ENCODE measurements around the gene KBTBD2.
"Not testable (repeated sequence)": the region's sequence is repeated elsewhere in the genome, so short reads cannot be mapped to it uniquely, and the experiment has no call there.

Gene KBTBD2

DNA sequence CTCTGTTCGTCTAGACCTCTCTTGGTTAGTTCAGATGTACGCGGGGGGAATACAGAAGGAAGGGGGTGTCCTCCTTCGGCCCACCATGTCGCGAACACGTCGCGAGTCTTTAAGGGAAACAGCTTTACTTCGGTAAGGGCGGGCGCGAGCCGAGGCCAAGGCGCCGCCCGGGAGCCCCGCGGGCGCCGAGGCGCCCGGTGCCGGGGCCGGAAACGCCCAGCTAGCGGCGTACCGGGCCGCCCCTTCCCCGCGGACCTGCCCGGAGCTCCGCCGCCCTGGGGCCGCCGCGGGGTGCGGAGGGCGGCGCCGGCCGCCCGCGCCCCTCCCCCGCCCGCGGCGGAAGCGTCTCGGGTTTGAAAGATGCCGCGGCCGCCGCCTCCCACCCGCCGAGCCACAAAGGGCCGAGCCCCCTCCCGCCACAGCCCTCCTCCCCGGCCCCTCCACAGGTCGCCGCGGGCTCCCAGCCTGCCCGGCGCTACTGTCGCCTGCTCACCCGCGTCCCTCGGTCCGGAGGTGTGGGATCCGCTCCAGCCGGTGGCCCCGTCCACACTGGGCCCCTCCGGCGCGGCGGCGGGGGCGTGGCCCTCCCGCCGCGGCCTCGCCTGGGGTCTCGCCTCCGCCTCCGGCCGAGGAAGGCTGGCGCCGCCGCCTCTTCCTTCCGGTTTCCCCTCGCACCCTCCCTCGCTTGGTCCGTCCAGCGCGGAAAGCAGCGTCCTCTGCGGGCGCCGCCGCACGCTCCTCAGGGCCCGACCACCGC lies at the start of gene KBTBD2:
Gene KBTBD2 (minus strand): TSS at position 718 of the 757 bp plus-strand sequence. CDS start 12,156 bp downstream, outside the sequence.
- peak; percentile 90 for DNase-seq

DNA sequence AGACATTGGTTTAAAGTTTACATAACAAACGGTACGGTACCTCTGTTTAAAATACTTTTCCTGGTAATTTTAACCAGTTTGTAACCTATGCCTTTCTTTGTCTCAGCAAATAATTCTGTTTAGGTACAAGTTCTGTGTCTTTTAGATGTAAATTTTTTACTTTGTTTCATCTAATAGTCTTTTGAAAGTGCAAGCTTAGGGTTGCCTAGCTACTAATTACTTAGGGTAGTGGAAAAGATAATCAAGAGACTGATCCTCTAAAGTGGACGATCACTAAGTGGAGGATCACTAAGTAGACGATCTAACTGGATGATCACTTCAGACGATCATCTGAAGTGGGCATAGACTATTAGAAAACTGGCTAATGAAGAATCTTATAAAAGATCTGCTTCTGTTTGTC lies 49.6 kb upstream of the KBTBD2 start:
- no peak for DNase-seq

DNA sequence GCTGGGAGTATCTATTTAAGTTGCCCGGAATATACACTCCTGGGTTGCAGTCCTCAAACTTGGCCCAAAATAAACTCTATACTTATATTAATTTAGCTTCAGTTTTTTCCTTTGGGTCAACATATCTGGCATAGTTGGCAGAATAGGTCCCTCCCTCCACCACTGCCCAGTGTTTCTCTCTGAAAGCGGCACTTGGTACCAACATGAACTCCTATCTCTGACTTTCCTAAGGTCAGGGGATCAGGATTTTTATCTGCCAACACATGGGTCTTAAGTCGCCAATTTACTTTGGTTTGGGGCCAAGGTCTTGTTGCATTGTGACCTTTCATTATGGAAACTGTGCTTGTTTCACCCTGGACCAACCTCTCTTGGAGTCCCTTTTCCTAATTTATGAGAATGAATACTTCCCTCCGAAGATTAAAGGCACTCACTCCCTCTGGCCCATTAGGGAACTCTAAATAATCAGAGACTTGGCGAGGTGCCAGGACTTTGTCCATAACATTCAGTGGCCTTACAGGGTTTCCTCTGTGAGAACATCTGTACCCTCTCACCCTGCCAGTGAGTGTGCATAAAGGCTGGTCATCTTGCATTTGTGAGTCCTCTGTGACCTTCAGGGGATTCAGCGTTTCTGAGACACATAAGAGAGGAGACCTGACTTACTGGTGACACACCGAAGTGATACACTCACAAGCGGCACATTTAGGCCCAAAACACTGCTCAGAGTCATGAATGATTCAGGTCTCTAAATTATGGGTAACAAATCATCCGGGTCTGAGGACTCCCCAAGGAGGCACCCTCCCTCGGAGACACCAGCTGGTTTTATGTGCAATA lies 46.0 kb upstream of the KBTBD2 start:
- DNase-seq = no peak

DNA sequence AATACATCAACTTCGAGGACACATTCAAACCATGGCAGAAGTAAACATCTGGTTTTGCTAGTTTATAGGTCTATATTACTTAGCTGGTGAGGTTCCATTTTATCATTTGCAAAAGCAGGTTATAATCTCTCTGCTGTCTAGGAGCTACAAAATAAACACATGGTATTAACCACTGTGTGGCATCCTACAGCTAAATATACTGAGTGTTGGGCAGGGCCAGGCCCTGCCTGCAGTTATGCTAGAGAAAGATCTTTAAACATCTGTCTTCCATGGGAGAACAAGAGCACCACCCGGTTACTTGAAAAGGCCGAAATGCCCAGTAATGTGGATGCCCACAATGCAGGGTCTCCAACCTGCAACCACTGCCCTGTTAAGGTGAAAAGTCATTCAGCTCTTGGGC lies 45.1 kb upstream of the KBTBD2 start:
- no peak for DNase-seq

DNA sequence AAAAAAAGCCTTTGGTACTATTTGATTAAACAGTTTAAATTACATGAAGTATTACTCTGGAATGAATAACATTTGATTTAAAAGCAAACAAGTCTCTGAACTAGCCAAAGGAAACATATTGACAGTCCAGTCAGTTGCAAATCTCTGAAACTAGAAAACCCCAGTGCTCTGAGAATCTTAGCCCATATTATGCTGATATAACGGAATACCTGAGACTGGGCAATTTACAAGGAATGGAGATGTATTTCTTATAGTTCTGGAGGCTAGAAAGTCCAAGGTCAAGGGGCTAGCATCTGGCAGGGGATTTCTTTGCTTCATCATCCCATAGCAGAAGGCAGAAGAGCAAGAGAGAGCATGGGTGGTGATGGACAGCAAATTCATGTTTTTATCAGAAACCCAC lies 44.0 kb upstream of the KBTBD2 start:
- DNase-seq = no peak

DNA sequence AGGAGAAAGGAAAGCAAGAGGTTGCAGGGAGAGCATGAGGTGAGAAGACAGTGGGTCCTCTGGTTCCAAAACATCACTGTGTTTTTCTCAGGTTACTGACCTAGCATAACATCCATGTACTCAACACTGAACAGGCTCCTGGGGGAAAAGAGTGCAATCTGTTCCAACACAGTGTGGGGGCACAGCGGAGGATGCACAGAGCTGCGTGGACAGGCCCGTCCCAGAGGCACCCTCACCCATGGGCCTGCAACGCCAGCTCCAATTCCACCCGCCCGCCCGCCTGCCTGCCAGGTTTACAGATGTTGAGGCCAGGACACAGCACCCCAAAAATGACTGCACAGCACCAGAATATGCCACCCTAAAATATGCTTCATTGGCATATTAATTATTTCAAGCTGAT lies 38.8 kb upstream of the KBTBD2 start:
- DNase-seq = no peak

DNA sequence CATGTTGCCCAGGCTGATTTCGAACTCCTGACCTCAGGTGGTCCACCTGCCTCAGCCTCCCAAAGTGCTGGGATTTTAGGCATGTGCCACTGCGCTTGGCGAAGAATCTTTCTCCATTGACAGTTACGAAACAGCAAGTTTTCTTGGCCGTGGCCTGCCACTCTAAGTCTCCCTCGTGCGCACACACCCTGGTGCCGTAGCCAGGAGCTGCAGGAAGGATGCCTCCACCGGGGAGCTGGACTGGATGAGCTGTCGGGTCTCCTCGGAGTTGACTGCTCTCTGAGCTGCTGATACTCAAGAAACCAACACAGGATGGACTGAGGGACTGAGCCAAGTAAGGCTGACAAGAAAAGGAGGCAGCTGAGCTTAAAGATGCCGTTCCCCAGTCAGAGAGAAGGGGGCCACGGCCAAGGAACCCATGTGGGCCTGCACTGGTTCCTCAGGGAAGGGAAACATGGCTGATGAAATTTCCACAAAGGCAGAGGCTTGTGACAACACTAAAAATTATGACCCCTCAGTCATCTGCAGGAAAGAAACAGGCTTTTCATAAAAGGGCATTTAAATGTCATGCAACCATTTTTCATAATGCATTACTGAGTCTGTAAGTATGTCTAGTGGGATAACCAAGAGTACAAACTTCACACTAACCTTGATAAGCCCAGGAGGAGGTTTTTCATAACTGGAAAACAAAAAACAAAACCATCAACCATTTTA lies 38.0 kb upstream of the KBTBD2 start:
- DNase-seq = no peak

DNA sequence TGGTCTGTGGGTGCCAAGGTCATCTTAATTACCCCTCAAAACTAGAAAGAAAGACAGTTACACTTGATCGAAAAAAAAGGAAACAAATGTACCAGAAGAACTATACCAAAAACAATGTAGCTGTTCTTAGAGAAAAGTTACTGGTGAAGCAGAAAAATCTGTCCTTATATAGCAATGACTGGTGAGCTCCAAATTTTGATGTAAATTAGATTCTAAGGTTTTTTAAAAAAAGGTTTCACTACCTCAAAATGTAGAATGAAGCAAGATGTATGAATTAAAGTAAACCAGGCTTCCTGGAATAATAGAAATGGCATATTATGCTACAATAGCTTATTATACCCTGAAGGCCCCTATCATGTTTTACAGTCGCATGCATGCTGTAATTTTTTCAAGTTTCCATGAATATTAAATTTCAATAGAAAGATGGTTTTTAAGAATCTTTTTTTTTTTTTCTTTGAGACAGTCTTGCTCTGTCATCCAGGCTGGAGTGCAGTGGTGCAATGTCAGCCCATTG lies 37.3 kb upstream of the KBTBD2 start:
- no peak for DNase-seq

DNA sequence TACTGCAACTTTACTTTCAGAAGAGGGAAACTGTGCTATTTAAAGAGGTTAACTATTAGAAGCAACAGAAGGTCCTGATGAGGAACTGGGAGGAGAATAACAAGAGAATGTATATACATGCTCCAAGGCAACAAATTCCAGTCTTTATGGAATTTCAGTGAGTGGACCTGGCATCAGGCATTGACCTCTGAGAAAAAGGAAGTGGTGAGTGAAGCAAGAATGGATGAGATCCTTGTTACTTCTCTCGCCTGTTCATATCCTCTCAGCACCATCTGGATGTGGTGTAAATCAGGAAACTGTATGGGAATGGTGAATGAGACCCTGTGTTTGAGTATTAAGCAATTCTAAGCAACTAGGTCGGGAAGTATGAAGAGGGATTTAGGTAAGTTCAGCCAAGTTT lies 30.3 kb upstream of the KBTBD2 start:
- no peak for DNase-seq

DNA sequence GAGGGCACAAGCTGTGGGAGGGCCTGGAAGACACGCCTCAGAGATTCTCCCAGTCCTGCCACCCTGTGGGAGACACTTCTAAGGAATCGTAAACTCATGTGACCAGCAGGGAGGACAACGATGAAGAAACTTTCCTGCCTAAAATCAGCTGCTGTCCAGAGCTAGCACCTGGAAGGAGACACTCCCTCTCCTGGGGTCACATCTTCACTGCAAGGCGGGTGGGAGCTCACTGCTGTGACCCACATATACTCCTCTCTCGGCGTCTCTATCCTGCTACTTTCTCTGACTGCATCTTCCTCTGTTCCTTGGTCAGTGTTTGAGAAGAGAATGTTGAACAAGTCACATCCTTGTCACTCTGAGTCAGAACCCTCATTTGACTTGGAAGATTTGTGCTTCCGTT lies 25.4 kb upstream of the KBTBD2 start:
- DNase-seq = not testable (repeated sequence)

DNA sequence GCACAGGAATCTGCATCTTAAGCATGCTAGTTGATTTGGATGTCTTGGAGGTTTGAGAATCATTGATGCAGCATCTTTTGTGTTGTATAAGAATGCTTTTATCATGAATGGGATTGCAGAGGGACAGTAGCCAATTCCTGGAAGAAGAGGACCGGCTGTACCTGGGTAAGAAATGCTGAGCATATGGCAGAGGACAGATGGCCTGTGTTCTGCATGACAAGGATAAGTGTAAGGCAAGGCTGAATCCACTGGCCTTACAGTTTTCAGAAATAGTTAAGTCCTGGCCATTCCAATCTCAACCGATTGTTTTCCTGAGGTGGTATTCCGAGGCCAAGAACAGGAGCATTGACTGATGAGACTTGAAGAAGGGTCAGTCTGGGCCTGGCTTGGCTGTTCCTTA lies 24.4 kb upstream of the KBTBD2 start:
- DNase-seq = no peak

DNA sequence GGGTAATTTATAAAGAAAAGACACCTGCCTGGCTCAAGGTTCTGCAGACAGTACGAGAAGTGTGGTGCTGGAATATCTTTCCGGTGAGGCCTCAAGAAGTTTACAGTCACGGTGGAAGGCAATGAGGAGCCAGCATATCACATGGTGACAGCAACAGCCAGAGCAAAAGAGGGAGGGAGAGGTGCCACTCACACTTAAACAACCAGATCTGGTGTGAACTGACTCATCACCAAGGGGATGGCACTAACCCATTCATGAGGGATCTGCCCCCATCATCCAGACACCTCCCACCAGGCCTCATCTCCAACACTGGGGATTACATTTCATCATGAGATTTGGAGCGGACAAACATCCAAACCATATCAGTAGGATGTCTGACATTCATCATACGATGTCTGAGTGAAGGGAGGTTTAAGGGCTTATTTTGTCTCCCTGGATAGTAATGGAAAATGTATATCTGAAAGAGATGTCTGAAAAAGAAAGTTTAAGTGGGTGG lies 23.5 kb upstream of the KBTBD2 start:
- peak; percentile 17 for DNase-seq

DNA sequence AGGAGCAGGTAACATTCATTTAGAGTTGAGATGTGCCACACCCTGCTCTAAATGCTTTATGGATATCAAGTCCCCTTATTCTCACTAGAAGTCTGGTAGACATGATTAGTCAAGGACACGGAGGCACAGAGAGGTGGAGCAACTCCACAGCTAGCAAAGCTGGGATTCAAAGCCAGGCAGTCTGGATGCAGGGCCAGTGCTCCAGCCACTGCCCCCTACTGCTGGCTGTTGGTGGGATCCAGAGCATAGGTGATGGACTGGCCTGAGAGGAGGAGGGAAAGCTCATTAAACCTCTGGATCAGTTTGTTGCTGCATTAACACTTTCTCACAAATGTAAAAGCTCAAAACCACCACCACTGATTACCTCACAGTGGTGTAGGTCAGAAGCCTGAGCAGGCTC lies 22.6 kb upstream of the KBTBD2 start:
- no peak for DNase-seq

DNA sequence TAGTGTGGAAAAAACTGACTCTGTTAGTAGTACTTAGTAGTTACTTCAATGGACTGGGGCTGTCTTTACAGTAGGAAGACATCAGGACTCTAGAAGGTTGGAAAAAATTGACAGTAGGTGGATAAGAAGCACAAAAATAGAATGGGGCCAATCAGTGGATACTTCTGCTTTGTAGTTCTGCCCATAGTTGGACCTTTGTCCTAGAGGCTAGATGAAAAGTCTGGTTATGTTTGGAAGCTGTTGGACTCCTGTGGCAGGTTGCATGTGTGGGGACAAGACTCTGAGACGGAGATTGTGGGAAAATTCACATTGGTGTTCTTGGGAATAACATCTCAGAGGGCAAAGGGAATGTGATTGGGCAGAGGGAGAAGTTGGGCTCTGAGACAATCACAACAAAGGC lies 18.6 kb upstream of the KBTBD2 start:
- DNase-seq = no peak

DNA sequence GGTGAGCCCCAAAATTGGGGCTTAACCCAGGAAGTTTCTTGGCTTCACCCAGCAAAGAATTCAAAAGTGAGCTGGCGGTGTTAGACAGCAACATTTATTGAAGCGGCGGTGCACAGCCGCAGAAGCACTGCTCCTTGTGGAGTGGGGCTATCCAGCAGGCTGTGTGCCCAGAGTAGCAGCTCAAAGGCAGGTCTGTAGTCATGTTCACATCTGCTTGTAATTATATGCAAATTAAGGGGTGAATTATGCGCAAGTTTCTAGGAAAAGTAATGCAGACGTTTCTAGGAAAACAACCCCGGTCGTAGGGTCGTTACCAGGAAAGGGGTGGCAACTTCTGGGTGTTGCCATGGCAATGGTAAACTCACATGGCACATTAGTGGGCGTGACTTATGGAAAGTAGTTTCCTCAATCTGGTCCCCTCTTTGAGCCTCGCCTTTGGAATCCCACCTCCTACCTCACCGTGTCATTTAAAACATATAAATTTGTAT lies 13.7 kb upstream of the KBTBD2 start:
- peak; percentile 93 for DNase-seq

DNA sequence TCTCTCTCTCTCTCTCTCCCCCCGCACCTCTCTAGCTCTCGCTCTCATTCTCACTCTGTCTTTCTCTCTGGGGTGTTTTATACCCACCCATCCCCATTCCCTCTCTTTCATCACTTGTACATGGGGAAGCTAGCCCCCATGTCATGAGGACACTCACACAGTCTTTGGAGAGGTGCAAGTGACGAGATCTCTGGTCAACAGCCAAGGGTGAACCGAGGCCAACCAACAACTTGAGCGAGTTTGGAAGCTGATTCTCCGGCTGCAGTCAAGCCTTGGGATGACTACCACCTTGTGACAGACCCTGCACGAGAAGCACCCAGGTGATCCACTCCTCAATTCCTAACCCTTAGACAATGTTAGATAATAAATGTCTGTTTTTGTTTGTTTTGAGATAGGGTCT lies 10.1 kb upstream of the KBTBD2 start:
- no peak for DNase-seq

DNA sequence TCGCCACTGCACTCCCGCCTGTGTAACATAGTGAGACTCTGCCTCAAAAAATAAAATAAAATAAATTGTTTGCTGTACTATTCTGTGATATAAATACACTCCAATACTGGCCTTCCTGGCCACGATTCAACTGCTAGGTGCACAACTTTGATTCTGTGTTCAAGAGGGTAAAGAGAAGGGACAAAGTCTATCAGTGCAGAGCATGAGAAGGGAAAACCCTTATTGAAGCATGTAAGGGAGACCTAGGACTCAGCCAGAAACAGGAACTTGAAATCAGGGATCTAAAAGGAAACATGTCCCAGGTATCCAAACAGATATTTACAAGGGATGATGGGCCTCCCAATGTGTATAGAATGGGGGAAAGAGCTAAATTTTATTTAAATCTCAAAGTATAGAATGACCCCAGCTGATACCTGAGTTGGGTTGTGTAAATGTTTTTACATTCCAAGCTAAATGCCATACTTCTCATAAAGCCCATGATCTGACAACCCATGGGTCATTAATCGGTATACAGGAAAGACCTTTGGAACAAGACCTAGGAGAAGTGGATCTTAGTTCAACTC lies 9.0 kb upstream of the KBTBD2 start:
- no peak for DNase-seq

DNA sequence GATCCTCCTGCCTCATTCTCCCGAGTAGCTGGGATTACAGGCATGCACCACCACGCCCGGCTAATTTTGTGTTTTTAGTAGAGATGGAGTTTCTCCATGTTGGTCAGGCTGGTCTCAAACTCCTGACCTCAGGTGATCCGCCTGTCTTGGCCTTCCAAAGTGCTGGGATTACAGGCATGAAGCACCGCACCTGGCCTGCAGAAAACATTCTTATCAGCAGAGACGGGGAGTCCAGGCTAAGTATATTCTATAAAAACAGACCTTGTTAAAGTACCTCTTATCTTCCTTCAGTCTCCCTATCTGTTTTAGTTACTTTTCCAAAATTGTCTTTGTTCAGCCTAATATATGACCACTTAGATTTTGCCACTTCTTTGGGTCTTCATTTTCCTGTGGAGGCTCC lies 5.8 kb upstream of the KBTBD2 start:
- not testable (repeated sequence) for DNase-seq

DNA sequence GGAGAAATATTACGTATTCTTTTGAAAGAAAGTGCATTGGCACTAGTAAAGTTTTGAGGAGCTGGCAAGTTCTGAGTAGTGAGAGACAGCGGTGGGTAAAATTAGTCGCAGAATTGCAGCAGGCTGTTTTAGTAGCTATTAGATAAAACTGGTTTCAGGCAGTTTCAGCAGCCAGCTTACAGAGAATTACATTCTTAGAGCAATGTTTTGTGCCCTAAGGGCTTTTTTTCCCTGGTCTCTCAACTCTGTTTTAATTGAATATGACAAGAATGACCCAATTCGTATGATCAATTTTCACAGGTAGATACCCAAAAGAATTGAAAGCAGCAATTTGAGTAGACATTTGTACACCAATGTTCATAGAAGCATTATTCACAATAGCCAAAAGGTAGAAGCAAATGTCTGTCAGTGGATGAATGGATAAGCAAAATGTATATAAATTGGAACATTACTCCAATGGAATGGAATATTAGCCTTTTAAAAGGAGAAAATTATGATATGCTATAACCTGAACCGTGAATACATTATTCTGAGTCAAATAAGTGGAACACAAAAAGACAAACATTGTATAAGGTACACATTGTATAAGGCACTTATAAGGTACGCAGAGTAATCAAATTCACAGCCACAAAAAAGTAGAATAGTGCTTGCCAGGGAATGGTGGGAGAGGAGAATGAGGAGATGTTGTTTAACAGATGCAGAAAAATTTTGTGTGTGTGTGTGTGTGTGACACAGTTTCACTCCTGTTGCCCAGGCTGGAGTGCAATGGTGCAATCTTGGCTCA lies 5.2 kb upstream of the KBTBD2 start:
- DNase-seq = no peak

DNA sequence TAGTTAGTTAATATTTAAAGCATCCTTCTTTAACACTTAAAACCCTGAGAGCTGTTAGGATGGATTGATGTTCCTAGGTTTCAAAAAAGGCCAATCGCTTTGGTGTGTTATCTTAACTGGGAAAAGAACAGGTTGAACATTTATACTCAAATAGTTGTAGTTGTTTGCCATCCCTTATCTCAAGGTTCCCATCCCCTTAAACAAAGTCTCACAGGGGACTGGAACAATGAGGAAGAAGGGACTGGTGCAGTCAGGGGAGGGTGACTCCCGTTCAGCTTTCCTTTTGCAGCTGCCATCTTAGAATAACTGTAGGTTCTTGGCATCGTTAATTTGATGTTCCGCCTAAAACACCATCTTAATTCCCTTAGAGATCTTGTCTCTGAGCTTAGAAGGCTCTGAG lies 2.6 kb upstream of the KBTBD2 start:
- no peak for DNase-seq

DNA sequence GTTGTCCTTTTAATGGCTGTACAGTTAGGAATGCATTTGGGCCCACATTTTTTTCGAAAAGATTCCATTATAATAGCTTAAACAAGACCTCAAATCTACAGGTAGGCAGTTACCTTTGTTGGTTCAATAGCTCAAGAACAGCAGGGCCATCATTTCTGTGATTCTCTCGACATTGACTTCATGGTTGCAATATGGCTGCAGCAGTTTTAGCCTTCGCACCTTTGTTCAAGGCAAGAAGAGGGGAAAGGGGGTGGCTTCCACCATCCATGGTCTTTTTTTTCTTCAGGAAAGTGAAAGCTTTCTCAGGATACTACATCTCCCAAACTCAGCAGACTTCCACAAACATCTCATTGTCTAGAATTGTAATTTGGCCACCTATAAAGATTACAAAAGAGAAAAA lies 2.2 kb upstream of the KBTBD2 start:
- no peak for DNase-seq

DNA sequence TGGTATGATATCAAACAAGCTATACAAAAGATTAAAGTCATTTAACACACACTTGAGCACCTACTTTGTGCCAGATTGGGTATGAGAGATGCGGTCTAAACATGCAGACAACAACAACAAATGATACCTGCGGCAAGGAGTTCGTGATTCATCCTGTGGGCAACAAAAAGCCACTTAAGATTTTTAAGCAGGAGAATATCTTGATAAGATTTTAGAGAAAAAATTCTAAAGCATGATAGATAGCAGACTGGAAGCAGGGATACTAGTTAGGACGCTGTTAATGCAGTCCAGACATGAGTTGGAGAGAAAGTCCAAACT lies 1.6 kb upstream of the KBTBD2 start:
- peak; percentile 56 for DNase-seq

Data from activated CD4-positive, alpha-beta T cell treated with anti-CD3 and anti-CD28 coated beads, Interleukin-2, Interleukin-6, amounts not matched to agents 100 ng/mL and 50 ng/mL, durations not matched to agents 16 hours and 8 hours (primary cell).